ACC112 (cell line): Measurements from ENCODE around the gene KCNB1.

Experiments used
- H2AFZ ChIP-seq: fragments of 200-600 bp; sonication (generic); one replicate; pipeline ENCODE4 v1.6.0; 2017; ENCODE audit warnings: antibody characterized with exemption, low read length; ENCODE audit not compliant: unreplicated experiment
- H3K27ac ChIP-seq: fragments of 200-600 bp; sonication (generic); 2 replicates; pipeline ENCODE4 v1.5.1; 2014; ENCODE audit warnings: low read depth, mild to moderate bottlenecking, antibody characterized with exemption, low read length, moderate library complexity
- H3K27me3 ChIP-seq: fragments of 200-600 bp; sonication (generic); 2 replicates; pipeline ENCODE4 v1.6.1; 2014; ENCODE audit warnings: mild to moderate bottlenecking, antibody characterized with exemption, low read length, moderate library complexity, mixed read lengths; ENCODE audit not compliant: insufficient read depth
- H3K36me3 ChIP-seq: fragments of 200-600 bp; sonication (generic); 2 replicates; pipeline ENCODE4 v1.6.1; 2016; ENCODE audit warnings: mild to moderate bottlenecking, antibody characterized with exemption, low read length, moderate library complexity, mixed read lengths; ENCODE audit not compliant: insufficient read depth
- H3K4me1 ChIP-seq: fragments of 200-600 bp; sonication (generic); one replicate; pipeline ENCODE4 v1.6.1; 2016; ENCODE audit warnings: low read length, mixed read lengths; ENCODE audit not compliant: insufficient read depth, unreplicated experiment, control insufficient read depth
- H3K4me3 ChIP-seq: fragments of 200-600 bp; sonication (generic); 2 replicates; pipeline ENCODE4 v1.5.1; 2014; ENCODE audit warnings: mild to moderate bottlenecking, low read depth, low read length
- H3K79me2 ChIP-seq: fragments of 200-600 bp; sonication (generic); one replicate; pipeline ENCODE4 v1.6.0; 2016; ENCODE audit warnings: low read length; ENCODE audit not compliant: control insufficient read depth, unreplicated experiment, insufficient read depth

KCNB1 gene

GRCh38 chr20:49482621-49483017 is at the start of gene KCNB1:
Gene KCNB1, minus strand, starts transcription at chr20:49482668. Its CDS starts 188 bp downstream, at chr20:49482480.
- Histone ChIP-seq H3K4me3 (peak within 1 kb of the TSS; percentile 37; the same call in 1 of the 2 replicates), H2AFZ (no peak within 1 kb of the TSS), H3K27ac (no peak within 1 kb of the TSS), H3K4me1 (no peaks in the 10 kb centered on the region), H3K79me2 (no peaks in the 10 kb centered on the region), H3K36me3 (no peaks in the 10 kb centered on the region), H3K27me3 (peaks cover 67% of the 10 kb centered on the region)

GRCh38 chr20:49529470-49529869 is 47.0 kb upstream of the KCNB1 start:
- no peaks in the 10 kb centered on the region for H3K36me3 ChIP-seq
- H3K27ac ChIP-seq, result no peak overlapping the region
- no peak overlapping the region for H2AFZ ChIP-seq
- peaks cover 5% of the 10 kb centered on the region; the same call in 1 of the 2 replicates for H3K27me3 ChIP-seq
- H3K4me3 ChIP-seq, result no peak overlapping the region
- H3K4me1 ChIP-seq, result no peaks in the 10 kb centered on the region
- no peaks in the 10 kb centered on the region for H3K79me2 ChIP-seq

- no peak overlapping the region for H3K27ac ChIP-seq
- H2AFZ ChIP-seq, result no peak overlapping the region
- no peaks in the 10 kb centered on the region for H3K4me1 ChIP-seq
- H3K27me3 ChIP-seq, result peaks cover 5% of the 10 kb centered on the region; the same call in 1 of the 2 replicates
- no peaks in the 10 kb centered on the region for H3K36me3 ChIP-seq
- no peak overlapping the region for H3K4me3 ChIP-seq
- H3K79me2 ChIP-seq, result no peaks in the 10 kb centered on the region
These were observed 44.1 kb upstream of the KCNB1 start for GRCh38 chr20:49526568-49526967.

- H3K4me1 ChIP-seq, result no peaks in the 10 kb centered on the region
- H3K27ac ChIP-seq, result no peak overlapping the region
- H3K4me3 ChIP-seq, result no peak overlapping the region
- H2AFZ ChIP-seq, result no peak overlapping the region
- no peaks in the 10 kb centered on the region for H3K36me3 ChIP-seq
- no peaks in the 10 kb centered on the region for H3K79me2 ChIP-seq
- H3K27me3 ChIP-seq, result peaks cover 5% of the 10 kb centered on the region; the same call in 1 of the 2 replicates
These were observed 43.6 kb upstream of the KCNB1 start for GRCh38 chr20:49526056-49526455.

GRCh38 chr20:49523767-49524360 is 41.4 kb upstream of the KCNB1 start:
- no peaks in the 10 kb centered on the region for H3K36me3 ChIP-seq
- no peaks in the 10 kb centered on the region for H3K4me1 ChIP-seq
- peaks cover 5% of the 10 kb centered on the region; the same call in 1 of the 2 replicates for H3K27me3 ChIP-seq
- H3K4me3 ChIP-seq, result no peak overlapping the region
- H3K79me2 ChIP-seq, result no peaks in the 10 kb centered on the region
- H3K27ac ChIP-seq, result no peak overlapping the region
- no peak overlapping the region for H2AFZ ChIP-seq

- H2AFZ ChIP-seq, result no peak overlapping the region
- no peaks in the 10 kb centered on the region for H3K79me2 ChIP-seq
- peaks cover 5% of the 10 kb centered on the region; the same call in 1 of the 2 replicates for H3K27me3 ChIP-seq
- no peak overlapping the region for H3K27ac ChIP-seq
- H3K36me3 ChIP-seq, result no peaks in the 10 kb centered on the region
- H3K4me1 ChIP-seq, result peaks cover 7% of the 10 kb centered on the region
- no peak overlapping the region for H3K4me3 ChIP-seq
These were observed 38.9 kb upstream of the KCNB1 start for GRCh38 chr20:49521356-49521755.

GRCh38 chr20:49519777-49520359 is 37.4 kb upstream of the KCNB1 start:
- H3K4me1 ChIP-seq, result peaks cover 7% of the 10 kb centered on the region
- H3K27ac ChIP-seq, result no peak overlapping the region
- no peak overlapping the region for H2AFZ ChIP-seq
- no peaks in the 10 kb centered on the region for H3K36me3 ChIP-seq
- H3K27me3 ChIP-seq, result no peaks in the 10 kb centered on the region; the same call in 1 of the 2 replicates
- no peak overlapping the region for H3K4me3 ChIP-seq
- no peaks in the 10 kb centered on the region for H3K79me2 ChIP-seq

GRCh38 chr20:49519212-49519712 is 36.8 kb upstream of the KCNB1 start:
- H3K4me3 ChIP-seq, result no peak overlapping the region
- no peak overlapping the region for H3K27ac ChIP-seq
- H3K36me3 ChIP-seq, result no peaks in the 10 kb centered on the region
- peaks cover 7% of the 10 kb centered on the region for H3K4me1 ChIP-seq
- no peaks in the 10 kb centered on the region; the same call in 1 of the 2 replicates for H3K27me3 ChIP-seq
- H2AFZ ChIP-seq, result no peak overlapping the region
- H3K79me2 ChIP-seq, result no peaks in the 10 kb centered on the region

- no peaks in the 10 kb centered on the region for H3K79me2 ChIP-seq
- no peak overlapping the region for H3K4me3 ChIP-seq
- no peak overlapping the region for H2AFZ ChIP-seq
- no peaks in the 10 kb centered on the region for H3K36me3 ChIP-seq
- H3K27ac ChIP-seq, result no peak overlapping the region
- H3K27me3 ChIP-seq, result peaks cover 4% of the 10 kb centered on the region; the same call in 1 of the 2 replicates
- peaks cover 7% of the 10 kb centered on the region for H3K4me1 ChIP-seq
These were observed 36.1 kb upstream of the KCNB1 start for GRCh38 chr20:49518576-49518975.

GRCh38 chr20:49517805-49518100 is 35.3 kb upstream of the KCNB1 start:
- Histone ChIP-seq H3K79me2 (no peaks in the 10 kb centered on the region), H2AFZ (no peak overlapping the region), H3K4me1 (peaks cover 7% of the 10 kb centered on the region), H3K4me3 (no peak overlapping the region), H3K36me3 (no peaks in the 10 kb centered on the region), H3K27ac (no peak overlapping the region), H3K27me3 (peaks cover 11% of the 10 kb centered on the region)
